GM19463 (cell line): ENCODE measurements around the gene IGFBP7.
A peak's percentile ranks its signal among the peaks of the same experiment; 100 is the strongest.

Experiments used
- ATAC-seq: cut with Tn5 transposase; IDR thresholded peaks from one replicate; pipeline ENCODE4 v1.9.1; 2021; ENCODE audit warnings: mild to moderate bottlenecking, moderate library complexity; ENCODE audit not compliant: unreplicated experiment

Gene IGFBP7

GRCh38 chr4:57044279-57044678 is 65.9 kb downstream of the IGFBP7 start:
- no peak for ATAC-seq

GRCh38 chr4:57043347-57044251 is 66.6 kb downstream of the IGFBP7 start:
- ATAC-seq: no peak

- ATAC-seq: no peak
Observed at GRCh38 chr4:57042711-57043169, 67.4 kb downstream of the IGFBP7 start.

GRCh38 chr4:57041020-57041419 is 69.2 kb downstream of the IGFBP7 start:
- no peak for ATAC-seq

- no peak for ATAC-seq
Observed at GRCh38 chr4:57040510-57040909, 69.7 kb downstream of the IGFBP7 start.

- no peak for ATAC-seq
Observed at GRCh38 chr4:57039345-57039744, 70.8 kb downstream of the IGFBP7 start.

GRCh38 chr4:57037982-57038604 is 72.1 kb downstream of the IGFBP7 start:
- peak; percentile 64 for ATAC-seq

- no peak for ATAC-seq
Observed at GRCh38 chr4:57034520-57034919, 75.7 kb downstream of the IGFBP7 start.

GRCh38 chr4:57023104-57023503 is 87.1 kb downstream of the IGFBP7 start:
- no peak for ATAC-seq

- no peak for ATAC-seq
Observed at GRCh38 chr4:57020467-57021101, 89.6 kb downstream of the IGFBP7 start.

- no peak for ATAC-seq
Observed at GRCh38 chr4:57018980-57019379, 91.2 kb downstream of the IGFBP7 start.

- no peak for ATAC-seq
Observed at GRCh38 chr4:57013543-57014120, 96.6 kb downstream of the IGFBP7 start.

GRCh38 chr4:56999751-57000150 is 110.4 kb downstream of the IGFBP7 start:
- ATAC-seq: no peak

- no peak for ATAC-seq
Observed at GRCh38 chr4:56995525-56995924, 114.7 kb downstream of the IGFBP7 start.

- ATAC-seq: no peak
Observed at GRCh38 chr4:56990109-56990905, 119.9 kb downstream of the IGFBP7 start.

- no peak for ATAC-seq
Observed at GRCh38 chr4:56986952-56987351, 123.2 kb downstream of the IGFBP7 start.

- no peak for ATAC-seq
Observed at GRCh38 chr4:56986192-56986591, 124.0 kb downstream of the IGFBP7 start.

- no peak for ATAC-seq
Observed at GRCh38 chr4:56981795-56982201, 128.4 kb downstream of the IGFBP7 start.
